K562 (cell line): Measurements from ENCODE around the gene SPATA2. TPM values are rescaled to one million over a fixed set of nuclear protein-coding genes. Genes with fewer than 3 reads are reported as not detected.

Experiments used
- CHCHD3 ChIP-seq: fragments of 250-450 bp; sonication (Bioruptor Pico); IDR thresholded peaks from 2 replicates; pipeline ENCODE4 v2.1.2; 2022; ENCODE audit warnings: mild to moderate bottlenecking
- CHD4 ChIP-seq: fragments of 200-600 bp; sonication (generic); IDR thresholded peaks from 3 replicates; pipeline ENCODE4 v1.6.1; 2012; ENCODE audit warnings: low read depth, mild to moderate bottlenecking, mixed read lengths, low read length, inconsistent platforms; ENCODE audit not compliant: insufficient read depth, insufficient replicate concordance, poor library complexity, severe bottlenecking
- EP400 ChIP-seq: fragments of 450-650 bp; IDR thresholded peaks from 2 replicates; pipeline ENCODE4 v1.6.1; 2017; ENCODE audit warnings: antibody characterized with exemption, mild to moderate bottlenecking, moderate library complexity
- ERF ChIP-seq: fragments of 450-650 bp; formaldehyde crosslinking; IDR thresholded peaks from 2 replicates; pipeline ENCODE4 v1.4.0; 2020; ENCODE audit warnings: mild to moderate bottlenecking, mixed read lengths
- ESRRB ChIP-seq: fragments of 250-450 bp; sonication (Bioruptor Pico); IDR thresholded peaks from 2 replicates; pipeline ENCODE4 v1.5.0; 2020; ENCODE audit warnings: mild to moderate bottlenecking, moderate library complexity, borderline replicate concordance
- ETS1 ChIP-seq: conservative IDR thresholded peaks from 2 replicates; pipeline ENCODE4 v1.6.1; 2011; ENCODE audit warnings: low read depth, mild to moderate bottlenecking, low read length; ENCODE audit not compliant: control insufficient read depth
- FOXA3 ChIP-seq, 2 experiments: fragments of 450-650 bp in 1 of 2; sonication (generic) in 1 of 2; formaldehyde crosslinking; IDR thresholded peaks in 1 of 2; conservative IDR thresholded peaks in 1 of 2; 2 replicates each; pipeline versions ENCODE4 v1.4.0 to v1.8.0; 2020 to 2022; ENCODE audit warnings: mild to moderate bottlenecking in 2 of 2, missing genetic modification reagents in 1 of 2
- FUS ChIP-seq: fragments of 200-400 bp; formaldehyde crosslinking; optimal IDR thresholded peaks from 2 replicates; pipeline ENCODE3; 2017; ENCODE audit warnings: low read depth, low read length
- GTF2E2 ChIP-seq: fragments of 200-800 bp; sonication (Bioruptor generic); IDR thresholded peaks from 2 replicates; pipeline ENCODE4 v1.6.1; 2016; ENCODE audit warnings: missing genetic modification characterization, missing compliant biosample characterization
- HES1 ChIP-seq: fragments of 450-650 bp; IDR thresholded peaks from 2 replicates; pipeline ENCODE4 v1.6.1; 2016; ENCODE audit warnings: low read depth, mild to moderate bottlenecking, moderate library complexity
- HEY1 ChIP-seq: fragments of 250-450 bp; sonication (Bioruptor Pico); IDR thresholded peaks from 2 replicates; pipeline ENCODE4 v1.5.0; 2020; ENCODE audit warnings: mild to moderate bottlenecking, moderate library complexity, borderline replicate concordance
- LEF1 ChIP-seq: fragments of 450-650 bp; IDR thresholded peaks from 2 replicates; pipeline ENCODE4 v1.6.1; 2016; ENCODE audit warnings: mild to moderate bottlenecking
- MECOM ChIP-seq: fragments of 250-450 bp; sonication (Bioruptor Pico); IDR thresholded peaks from 2 replicates; pipeline ENCODE4 v1.8.0; 2022; ENCODE audit warnings: inconsistent platforms
- NBN ChIP-seq: fragments of 450-650 bp; IDR thresholded peaks from 2 replicates; pipeline ENCODE4 v1.6.1; 2016; ENCODE audit warnings: low read depth, mild to moderate bottlenecking
- NRF1 ChIP-seq, 2 experiments: fragments of 450-650 bp; IDR thresholded peaks in 1 of 2; conservative IDR thresholded peaks in 1 of 2; 2 replicates each; pipeline ENCODE4 v1.6.1; 2014; ENCODE audit warnings: mild to moderate bottlenecking in 2 of 2
- PCBP1 ChIP-seq: fragments of 200-400 bp; formaldehyde crosslinking; IDR thresholded peaks from 2 replicates; pipeline ENCODE4 v1.6.1; 2018; ENCODE audit warnings: mild to moderate bottlenecking, low read depth, low read length; ENCODE audit not compliant: poor library complexity, severe bottlenecking
- PHF8 ChIP-seq: fragments of 200-600 bp; sonication (generic); IDR thresholded peaks from 2 replicates; pipeline ENCODE4 v1.6.1; 2012; ENCODE audit warnings: mixed run types, mild to moderate bottlenecking, inconsistent platforms, low read length, moderate library complexity, borderline replicate concordance
- PKNOX1 ChIP-seq: fragments of 450-650 bp; IDR thresholded peaks from 2 replicates; pipeline ENCODE4 v1.6.1; 2016
- PML ChIP-seq: IDR thresholded peaks from 2 replicates; pipeline ENCODE4 v1.6.1; 2012; ENCODE audit warnings: low read length, inconsistent platforms
- RB1 ChIP-seq: fragments of 450-650 bp; IDR thresholded peaks from 2 replicates; pipeline ENCODE4 v1.6.1; 2017; ENCODE audit warnings: low read depth, mild to moderate bottlenecking
- RFX1 ChIP-seq: fragments of 450-650 bp; IDR thresholded peaks from 2 replicates; pipeline ENCODE4 v1.6.1; 2016; ENCODE audit warnings: mild to moderate bottlenecking, moderate library complexity
- SNRNP70 ChIP-seq: fragments of 200-400 bp; formaldehyde crosslinking; optimal IDR thresholded peaks from 2 replicates; pipeline ENCODE3; 2017; ENCODE audit warnings: low read depth, low read length
- ZBTB12 ChIP-seq: fragments of 250-450 bp; sonication (Bioruptor Pico); IDR thresholded peaks from 2 replicates; pipeline ENCODE4 v1.4.0; 2020
- ZNF584 ChIP-seq: fragments of 200-800 bp; sonication (Bioruptor generic); IDR thresholded peaks from 2 replicates; pipeline ENCODE4 v1.6.1; 2016; ENCODE audit warnings: low read depth, mild to moderate bottlenecking, missing genetic modification characterization, missing compliant biosample characterization
- ZSCAN32 ChIP-seq: fragments of 450-650 bp; formaldehyde crosslinking; IDR thresholded peaks from 2 replicates; pipeline ENCODE4 v1.4.0; 2020; ENCODE audit warnings: mild to moderate bottlenecking, moderate library complexity
- polyA plus RNA-seq, 8 experiments: library from polyadenylated mRNA; depleted of rRNA in 4 of 8; stranded (reverse) in 5 of 8; unstranded in 3 of 8; fragments of >200 nt; fragmentation: Nextera tagmentation in 2 of 8; fragmentation: Illumina TruSeq in 1 of 8; extraction: Ambion mirVana in 2 of 8; extraction: Trizol in 1 of 8; gene quantifications; 2 replicates each; pipeline versions ENCODE4 v1.2.1 to v1.2.3, GENCODE V29; 2011 to 2014; ENCODE audit warnings: inconsistent platforms in 1 of 8, missing spikeins in 1 of 8
- total RNA-seq, 7 experiments: library from RNA; depleted of rRNA in 6 of 7; stranded (reverse); fragments of >200 nt in 6 of 7; fragmentation: Illumina TruSeq in 2 of 7; extraction: Trizol in 2 of 7; gene quantifications; 2 replicates each; pipeline versions ENCODE4 v1.2.1 to v1.2.3, GENCODE V29; 2011 to 2021; ENCODE audit warnings: low replicate concordance in 1 of 7

Gene SPATA2
- total and polyA plus RNA-seq, 9 of the 15 experiments (the other 6 are each of a cell fraction or from before 2014, with no cell fraction given) = 0.46 to 8.2 (median 2.7) TPM

GRCh38 chr20:49915380-49916145, at the start of gene SPATA2 (continued):
- peak; percentile 92 for TF ChIP-seq PKNOX1
- TF ChIP-seq ESRRB (CRISPR knock-in tag) = no peak
- peak; percentile 22; the same call in 1 of the 2 replicates for TF ChIP-seq ERF
- TF ChIP-seq ZNF584 (CRISPR knock-in tag) = 0 out of 2 replicates have a peak, but pooled peaks have one; percentile 3
- TF ChIP-seq HEY1 (CRISPR knock-in tag) = no peak
- no peak for TF ChIP-seq PML
- no peak for TF ChIP-seq ZSCAN32 (CRISPR knock-in tag)
- TF ChIP-seq NRF1 (conservative IDR thresholded peaks at IDR 0.05 in 1 of 2, IDR thresholded peaks at IDR 0.05 in 1 of 2) = peak; percentile 72 to 80
- TF ChIP-seq PHF8 = peak; percentile 79; the same call in 1 of the 2 replicates
- peak; percentile 43; the same call in 1 of the 2 replicates for TF ChIP-seq HES1
- no peak for TF ChIP-seq SNRNP70
- TF ChIP-seq FOXA3 (CRISPR knock-in tag; conservative IDR thresholded peaks at IDR 0.05 in 1 of 2, IDR thresholded peaks at IDR 0.05 in 1 of 2) = peak in 1 of 2 experiments; percentile 25; a peak in 2 of 4 replicates
- TF ChIP-seq FUS = no peak
- peak; percentile 43; the same call in 1 of the 2 replicates for TF ChIP-seq GTF2E2
- peak; percentile 76 for TF ChIP-seq RB1
- TF ChIP-seq ETS1 = peak; percentile 51
- peak; percentile 91 for TF ChIP-seq EP400
- TF ChIP-seq RFX1 = peak; percentile 100
- 0 out of 2 replicates have a peak, but pooled peaks have one; percentile 38 for TF ChIP-seq MECOM (CRISPR knock-in tag)
- peak; percentile 93 for TF ChIP-seq ZBTB12 (CRISPR knock-in tag)
- peak; percentile 71 for TF ChIP-seq PCBP1
- no peak for TF ChIP-seq CHCHD3
- peak; percentile 19; the same call in 1 of the 2 replicates for TF ChIP-seq LEF1
- TF ChIP-seq NBN = no peak; the same call in 1 of the 2 replicates
- peak; percentile 95 for TF ChIP-seq CHD4
